HepG2 (cell line): ENCODE results near the gene TRMT5. TPM values are rescaled to one million over a fixed set of nuclear protein-coding genes. Genes with fewer than 3 reads are reported as not detected.

ENCODE experiments used
- HMGXB4 ChIP-seq, 2 experiments: sonication (generic) in 1 of 2; formaldehyde crosslinking in 1 of 2; IDR thresholded peaks; 2 replicates each; pipeline versions ENCODE4 v1.4.0 to v1.6.1; 2018 to 2020; ENCODE audit warnings: missing genetic modification reagents in 2 of 2, borderline replicate concordance in 1 of 2, low read depth in 1 of 2, mild to moderate bottlenecking in 1 of 2, missing biosample characterization in 1 of 2
- KIAA2018 ChIP-seq: sonication (generic); formaldehyde crosslinking; IDR thresholded peaks from 2 replicates; pipeline ENCODE4 v1.5.0; 2020; ENCODE audit warnings: mild to moderate bottlenecking, missing genetic modification reagents, borderline replicate concordance
- PHF20 ChIP-seq: sonication (generic); formaldehyde crosslinking; IDR thresholded peaks from 2 replicates; pipeline ENCODE4 v1.5.0; 2020; ENCODE audit warnings: mild to moderate bottlenecking, missing genetic modification reagents
- SMC3 ChIP-seq: IDR thresholded peaks from 2 replicates; pipeline ENCODE4 v1.6.1; 2011; ENCODE audit warnings: low read length, improper control_type of control experiment
- polyA plus RNA-seq, 8 experiments: library from polyadenylated mRNA; depleted of rRNA in 3 of 8; stranded (reverse) in 7 of 8; unstranded in 1 of 8; fragments of >200 nt; fragmentation: Illumina TruSeq in 4 of 8; extraction: Trizol in 4 of 8; gene quantifications; 2 replicates each; pipeline versions ENCODE4 v1.2.1 to v1.2.3, GENCODE V29; 2011 to 2016; ENCODE audit warnings: low read depth in 4 of 8, missing spikeins in 1 of 8, mixed read lengths in 1 of 8; ENCODE audit not compliant: insufficient read depth in 1 of 8
- total RNA-seq, 5 experiments: library from RNA; depleted of rRNA; stranded (reverse); fragments of >200 nt; fragmentation: Illumina TruSeq; extraction: Trizol; gene quantifications; 2 replicates each; pipeline ENCODE4 v1.2.3, GENCODE V29; 2016; ENCODE audit warnings: low read depth in 1 of 5

The TRMT5 gene
- total and polyA plus RNA-seq, 2 of the 13 experiments (the other 11 are each of a cell fraction or from before 2014, with no cell fraction given): 3.6 to 16.0 TPM

- 0 out of 4 replicates have a peak, but pooled peaks of 1 of the 2 experiments have one; percentile 47 for TF ChIP-seq HMGXB4 (CRISPR knock-in tag; IDR thresholded peaks at IDR 0.05; ENCODE audit: borderline replicate concordance in 1 of 2, low read depth in 1 of 2)
- TF ChIP-seq KIAA2018 (CRISPR knock-in tag): no peak
- no peak for TF ChIP-seq PHF20 (CRISPR knock-in tag)
- TF ChIP-seq SMC3: peak; percentile 91
- TF ChIP-seq, all 625 proteins: peak for 7
Observed at GRCh38 chr14:61025251-61026223, 44.7 kb upstream of the TRMT5 start (continued).
